Suprapubic skin (tissue), 4 donors: Measurements from ENCODE around the gene CR2. TPM values are rescaled to one million over a fixed set of nuclear protein-coding genes. Genes with fewer than 3 reads are reported as not detected.
"Not testable (repeated sequence)": the region's sequence is repeated elsewhere in the genome, so short reads cannot be mapped to it uniquely, and the experiment has no call there.

Experiments used
- DNase-seq, 2 donors: peaks; one replicate each; pipeline ENCODE4 v3.0.0-alpha.2; 2019; ENCODE audit warnings: low spot score in 2 of 2
- H3K27ac ChIP-seq: fragments of 200-600 bp; sonication (generic); one replicate; pipeline ENCODE4 v1.5.1; 2019
- H3K27me3 ChIP-seq: fragments of 200-600 bp; sonication (generic); one replicate; pipeline ENCODE4 v1.5.1; 2019
- H3K36me3 ChIP-seq: fragments of 200-600 bp; sonication (generic); one replicate; pipeline ENCODE4 v1.5.1; 2019
- H3K4me1 ChIP-seq: fragments of 200-600 bp; sonication (generic); one replicate; pipeline ENCODE4 v1.5.1; 2019
- H3K4me3 ChIP-seq: fragments of 200-600 bp; sonication (generic); one replicate; pipeline ENCODE4 v1.5.1; 2019; ENCODE audit warnings: mild to moderate bottlenecking
- H3K9me3 ChIP-seq: fragments of 200-600 bp; sonication (generic); one replicate; pipeline ENCODE4 v1.5.1; 2019
- EP300 ChIP-seq: sonication (generic); formaldehyde crosslinking; IDR thresholded peaks from one replicate; pipeline ENCODE4 v1.6.1; 2017; ENCODE audit warnings: antibody characterized with exemption
- POLR2A ChIP-seq, 2 donors: fragments of 450-650 bp; IDR thresholded peaks; one replicate each; pipeline ENCODE4 v1.6.1; 2017; ENCODE audit warnings: antibody characterized with exemption in 2 of 2, mild to moderate bottlenecking in 2 of 2, moderate library complexity in 2 of 2
- POLR2AphosphoS5 ChIP-seq, 3 donors: sonication (generic); formaldehyde crosslinking; IDR thresholded peaks; one replicate each; pipeline ENCODE4 v1.6.1; 2017; ENCODE audit warnings: antibody characterized with exemption in 3 of 3
- WGBS: methylation state at CpG from one replicate; pipeline ENCODE4 v1.1.5; 2018; 5-methylcytosine and 5-hydroxymethylcytosine counted together
- total RNA-seq, 4 donors: library from RNA; depleted of rRNA; stranded (reverse); fragments of >200 nt; gene quantifications; one replicate each; pipeline ENCODE4 v1.1.0, GENCODE V29; 2016
- TF ChIP-seq, protein P1 (sequence below), 2 donors: fragments of 200-600 bp in 1 of 2; fragments of 450-650 bp in 1 of 2; sonication (generic) in 1 of 2; IDR thresholded peaks; one replicate each; pipeline ENCODE4 v1.5.1; 2016 to 2019; ENCODE audit warnings: antibody characterized with exemption in 2 of 2, mild to moderate bottlenecking in 1 of 2, moderate library complexity in 1 of 2

CR2 gene
- total RNA-seq, 4 donors from 2014 or later = not detected

DNA sequence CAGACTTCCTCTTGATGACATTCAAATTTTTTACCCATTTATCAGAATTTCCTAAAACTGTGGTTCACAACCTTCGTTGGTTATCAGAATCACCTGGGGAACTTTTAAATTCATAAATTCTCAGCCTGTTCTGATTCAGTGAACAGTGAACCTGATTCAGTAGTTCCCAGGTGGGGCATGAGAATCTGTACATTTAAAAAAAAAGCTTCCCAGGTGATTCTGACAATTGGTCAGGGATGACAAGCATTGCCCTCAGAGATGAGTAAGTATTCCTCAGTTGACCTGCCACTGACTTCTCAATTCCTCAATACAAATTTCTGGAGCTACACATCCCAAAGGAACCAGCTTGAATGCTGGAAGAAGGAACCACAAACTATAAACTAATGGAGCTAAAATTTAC, 23.5 kb upstream of the CR2 start:
- Histone ChIP-seq H3K27ac (no peak overlapping the region), H3K4me3 (no peak overlapping the region), H3K27me3 (peaks cover 2% of the 10 kb centered on the region), H3K9me3 (no peaks in the 10 kb centered on the region), H3K4me1 (no peaks in the 10 kb centered on the region), H3K36me3 (no peaks in the 10 kb centered on the region)
- 89% methylated on average over 1 of the region's 1 CpG for WGBS
- no peak for DNase-seq
- no peak for TF ChIP-seq EP300

- TF ChIP-seq POLR2AphosphoS5 (IDR thresholded peaks at IDR 0.05) (no peak), EP300 (no peak), POLR2A (IDR thresholded peaks at IDR 0.05) (no peak)
- TF ChIP-seq, protein P1, sequence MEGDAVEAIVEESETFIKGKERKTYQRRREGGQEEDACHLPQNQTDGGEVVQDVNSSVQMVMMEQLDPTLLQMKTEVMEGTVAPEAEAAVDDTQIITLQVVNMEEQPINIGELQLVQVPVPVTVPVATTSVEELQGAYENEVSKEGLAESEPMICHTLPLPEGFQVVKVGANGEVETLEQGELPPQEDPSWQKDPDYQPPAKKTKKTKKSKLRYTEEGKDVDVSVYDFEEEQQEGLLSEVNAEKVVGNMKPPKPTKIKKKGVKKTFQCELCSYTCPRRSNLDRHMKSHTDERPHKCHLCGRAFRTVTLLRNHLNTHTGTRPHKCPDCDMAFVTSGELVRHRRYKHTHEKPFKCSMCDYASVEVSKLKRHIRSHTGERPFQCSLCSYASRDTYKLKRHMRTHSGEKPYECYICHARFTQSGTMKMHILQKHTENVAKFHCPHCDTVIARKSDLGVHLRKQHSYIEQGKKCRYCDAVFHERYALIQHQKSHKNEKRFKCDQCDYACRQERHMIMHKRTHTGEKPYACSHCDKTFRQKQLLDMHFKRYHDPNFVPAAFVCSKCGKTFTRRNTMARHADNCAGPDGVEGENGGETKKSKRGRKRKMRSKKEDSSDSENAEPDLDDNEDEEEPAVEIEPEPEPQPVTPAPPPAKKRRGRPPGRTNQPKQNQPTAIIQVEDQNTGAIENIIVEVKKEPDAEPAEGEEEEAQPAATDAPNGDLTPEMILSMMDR (IDR thresholded peaks at IDR 0.05) = no peak
- no peak for DNase-seq
- Histone ChIP-seq H3K9me3 (no peaks in the 10 kb centered on the region), H3K4me3 (no peak overlapping the region), H3K27me3 (peaks cover 2% of the 10 kb centered on the region), H3K27ac (no peak overlapping the region), H3K4me1 (no peaks in the 10 kb centered on the region), H3K36me3 (no peaks in the 10 kb centered on the region)
- WGBS = 91% methylated on average over 2 of the region's 2 CpGs
These were observed 22.6 kb upstream of the CR2 start for GRCh38 chr1:207431508-207431907.

DNA sequence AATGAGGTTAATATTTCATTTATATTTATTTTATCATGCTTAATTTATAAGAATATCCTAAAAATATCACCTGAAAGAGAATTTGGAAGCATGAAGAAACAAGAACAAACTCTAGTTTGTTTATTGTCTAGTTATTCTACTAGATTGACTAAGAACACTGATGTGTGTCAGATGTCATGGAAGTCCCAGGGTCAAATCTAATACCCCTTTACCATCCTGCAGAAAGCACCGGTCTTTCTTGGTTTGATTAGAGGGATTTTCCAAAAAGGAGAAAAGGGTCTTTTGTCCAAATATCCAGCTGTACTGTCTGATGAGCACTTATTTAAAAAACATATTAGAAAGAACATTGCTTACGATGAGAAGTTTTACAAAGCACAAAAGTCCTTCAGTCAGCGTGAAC, 20.7 kb upstream of the CR2 start:
- Histone ChIP-seq H3K36me3 (no peaks in the 10 kb centered on the region), H3K9me3 (no peaks in the 10 kb centered on the region), H3K4me1 (no peaks in the 10 kb centered on the region), H3K27me3 (peaks cover 1% of the 10 kb centered on the region), H3K4me3 (no peak overlapping the region), H3K27ac (no peak overlapping the region)
- TF ChIP-seq EP300 (no peak), POLR2AphosphoS5 (IDR thresholded peaks at IDR 0.05) (no peak), POLR2A (IDR thresholded peaks at IDR 0.05) (no peak)
- TF ChIP-seq, protein P1 (IDR thresholded peaks at IDR 0.05) = no peak
- WGBS = 93% methylated on average over 3 of the region's 3 CpGs
- no peak for DNase-seq

GRCh38 chr1:207436746-207437145, 17.4 kb upstream of the CR2 start:
- DNase-seq, H3K4me1 ChIP-seq: not testable (repeated sequence)
- WGBS = 94% methylated on average over 3 of the region's 3 CpGs

GRCh38 chr1:207440626-207441025, 13.5 kb upstream of the CR2 start:
- H3K4me1 ChIP-seq = no peaks in the 10 kb centered on the region
- H3K27ac ChIP-seq = no peak overlapping the region
- no peak for DNase-seq
- WGBS = 91% methylated on average over 2 of the region's 2 CpGs
- no peaks in the 10 kb centered on the region for H3K27me3 ChIP-seq
- no peaks in the 10 kb centered on the region for H3K9me3 ChIP-seq
- H3K36me3 ChIP-seq = no peaks in the 10 kb centered on the region
- TF ChIP-seq EP300 (no peak), POLR2A (IDR thresholded peaks at IDR 0.05) (no peak), POLR2AphosphoS5 (IDR thresholded peaks at IDR 0.05) (no peak)
- TF ChIP-seq, protein P1 (IDR thresholded peaks at IDR 0.05) = no peak
- H3K4me3 ChIP-seq = no peak overlapping the region

More at GRCh38 chr1:207436746-207437145, 17.4 kb upstream of the CR2 start:
- H3K36me3 ChIP-seq, H3K27me3 ChIP-seq, H3K27ac ChIP-seq, H3K9me3 ChIP-seq, H3K4me3 ChIP-seq: not testable (repeated sequence)

- 77% methylated on average over 5 of the region's 5 CpGs for WGBS
- no peak for DNase-seq
These were observed 9.5 kb upstream of the CR2 start for GRCh38 chr1:207444514-207445217.

More at GRCh38 chr1:207444514-207445217, 9.5 kb upstream of the CR2 start:
- TF ChIP-seq POLR2AphosphoS5 (IDR thresholded peaks at IDR 0.05) (no peak), POLR2A (IDR thresholded peaks at IDR 0.05) (no peak), EP300 (no peak)
- TF ChIP-seq, protein P1 (IDR thresholded peaks at IDR 0.05) = no peak
- H3K36me3 ChIP-seq = no peaks in the 10 kb centered on the region
- peaks cover 5% of the 10 kb centered on the region for H3K27me3 ChIP-seq
- H3K4me1 ChIP-seq = no peaks in the 10 kb centered on the region
- no peaks in the 10 kb centered on the region for H3K9me3 ChIP-seq
- H3K27ac ChIP-seq = no peak overlapping the region
- no peak overlapping the region for H3K4me3 ChIP-seq
